PC-9 (cell line): ENCODE measurements around the gene FREM2. TPM values are rescaled to one million over a fixed set of nuclear protein-coding genes. Genes with fewer than 3 reads are reported as not detected.

Experiments
- BruUV-seq: library from RNA; stranded (reverse); fragments of 400-500 nt; replicated peaks from 2 replicates; lab custom pipeline; 2021; lab: Mats Ljungman, UMichigan
- CTCF ChIA-PET: fragments of 300-600 bp; sonication (Branson Sonifier 250); formaldehyde crosslinking; loops from one replicate; lab custom pipeline; 2022; ENCODE audit warnings: antibody characterized with exemption; lab: Charles Lee
- POLR2A ChIA-PET: fragments of 300-600 bp; sonication (Branson Sonifier 250); formaldehyde crosslinking; loops from one replicate; lab custom pipeline; 2022; ENCODE audit warnings: antibody characterized with exemption; ENCODE audit not compliant: unreplicated experiment; lab: Charles Lee
- DNase-seq, 2 experiments: peaks; one replicate each; pipeline versions ENCODE4 v3.0.0 to v3.0.0-alpha.2; 2015 to 2022; ENCODE audit warnings: mixed read lengths in 1 of 2
- H2AFZ ChIP-seq: fragments of 200-600 bp; sonication (generic); 2 replicates; pipeline ENCODE4 v1.8.1; 2017; ENCODE audit warnings: antibody characterized with exemption
- H3F3A ChIP-seq: fragments of 200-600 bp; sonication (generic); 2 replicates; pipeline ENCODE4 v1.8.1; 2017; ENCODE audit warnings: antibody characterized with exemption, mild to moderate bottlenecking, low read depth; ENCODE audit not compliant: insufficient read depth
- H3K27ac ChIP-seq: fragments of 200-600 bp; sonication (generic); 2 replicates; pipeline ENCODE4 v1.6.1; 2016; ENCODE audit warnings: mixed run types
- H3K27me3 ChIP-seq: fragments of 200-600 bp; sonication (generic); 2 replicates; pipeline ENCODE4 v1.6.1; 2016; ENCODE audit warnings: low read depth, mixed run types; ENCODE audit not compliant: insufficient read depth
- H3K36me3 ChIP-seq: fragments of 200-600 bp; sonication (generic); 2 replicates; pipeline ENCODE4 v1.6.1; 2016; ENCODE audit warnings: low read depth, mixed run types
- H3K4me1 ChIP-seq: fragments of 200-600 bp; sonication (generic); replicated peaks from 2 replicates; pipeline ENCODE4 v1.6.1; 2016; ENCODE audit warnings: mixed run types; ENCODE audit not compliant: insufficient read depth
- H3K4me2 ChIP-seq: fragments of 200-600 bp; sonication (generic); 2 replicates; pipeline ENCODE4 v1.6.1; 2017; ENCODE audit warnings: mixed run types
- H3K4me3 ChIP-seq: fragments of 200-600 bp; sonication (generic); 2 replicates; pipeline ENCODE4 v1.6.1; 2016; ENCODE audit warnings: mixed run types
- H3K79me2 ChIP-seq: fragments of 200-600 bp; sonication (generic); 2 replicates; pipeline ENCODE4 v1.6.1; 2017; ENCODE audit warnings: low read depth, mixed run types
- H3K9me2 ChIP-seq: fragments of 200-600 bp; sonication (generic); 2 replicates; pipeline ENCODE4 v1.8.1; 2017; ENCODE audit warnings: mild to moderate bottlenecking; ENCODE audit not compliant: insufficient read depth
- H3K9me3 ChIP-seq: fragments of 200-600 bp; sonication (generic); 2 replicates; pipeline ENCODE4 v1.8.1; 2016; ENCODE audit warnings: low read depth; ENCODE audit not compliant: insufficient read depth
- H4K20me1 ChIP-seq: fragments of 200-600 bp; sonication (generic); 2 replicates; pipeline ENCODE4 v1.8.1; 2017; ENCODE audit not compliant: insufficient read depth
- CTCF ChIP-seq: fragments of 200-600 bp; sonication (generic); conservative IDR thresholded peaks from 2 replicates; pipeline ENCODE4 v1.6.1; 2017; ENCODE audit warnings: mixed run types, antibody characterized with exemption, mild to moderate bottlenecking, moderate library complexity
- EZH2 ChIP-seq: fragments of 200-600 bp; sonication (generic); IDR thresholded peaks from 2 replicates; pipeline ENCODE4 v1.8.0; 2017; ENCODE audit warnings: antibody characterized with exemption, low read depth
- intact Hi-C: fragments of 100-400 bp; cut with micrococcal nuclease; formaldehyde crosslinking; loops from one replicate; pipeline ENCODE4 v1.10.0; 2022; ENCODE audit not compliant: unreplicated experiment
- total RNA-seq: library from RNA; stranded (reverse); gene quantifications from 2 replicates; pipeline ENCODE4 v1.2.3, GENCODE V29; 2021

The FREM2 gene
- total RNA-seq, 1 experiment from 2014 or later = 0.65 TPM

GRCh38 chr13:38766799-38767198 lies 79.9 kb downstream of the FREM2 start:
- Histone ChIP-seq H3K27me3 (no peaks in the 10 kb centered on the region), H3K9me2 (no peaks in the 10 kb centered on the region), H3K4me2 (no peak overlapping the region), H3K9me3 (no peaks in the 10 kb centered on the region), H3K36me3 (no peaks in the 10 kb centered on the region), H2AFZ (no peak overlapping the region), H3K4me1 (0 out of 2 replicates have a peak, but pooled peaks cover 7% of the 10 kb centered on the region), H3K27ac (no peak overlapping the region), H4K20me1 (no peaks in the 10 kb centered on the region), H3K4me3 (no peak overlapping the region), H3K79me2 (no peaks in the 10 kb centered on the region), H3F3A (no peaks in the 10 kb centered on the region)
- ChIA-PET POLR2A (no interaction called here), CTCF (interaction anchor here (0.7 kb wide), 1 partner anchor 148 kb away, joined by 3 read pairs; no protein-coding TSS in a partner anchor)
- TF ChIP-seq EZH2 (no peak), CTCF (no peak)
- intact Hi-C loops = loop anchor here (10.0 kb wide), 1 partner anchor 148 kb away; no protein-coding TSS in a partner anchor
- BruUV-seq = no TSS peak
- DNase-seq = no peak

- no TSS peak for BruUV-seq
- Histone ChIP-seq H3K27ac (no peak overlapping the region), H3K79me2 (no peaks in the 10 kb centered on the region), H3K27me3 (no peaks in the 10 kb centered on the region), H3K9me3 (no peaks in the 10 kb centered on the region), H4K20me1 (no peaks in the 10 kb centered on the region), H3K4me2 (no peak overlapping the region), H3K4me3 (no peak overlapping the region), H3K9me2 (no peaks in the 10 kb centered on the region), H3K4me1 (0 out of 2 replicates have a peak, but pooled peaks cover 7% of the 10 kb centered on the region), H3F3A (no peaks in the 10 kb centered on the region), H2AFZ (no peak overlapping the region), H3K36me3 (no peaks in the 10 kb centered on the region)
- CTCF ChIA-PET = no interaction called here
- no peak for DNase-seq
- intact Hi-C loops = loop anchor here (10.0 kb wide), 1 partner anchor 147 kb away; no protein-coding TSS in a partner anchor
- TF ChIP-seq EZH2 (no peak), CTCF (no peak)
- POLR2A ChIA-PET = no interaction called here
These were observed 80.8 kb downstream of the FREM2 start for GRCh38 chr13:38767506-38768265.

- H3K4me1 ChIP-seq = no peaks in the 10 kb centered on the region
- intact Hi-C loops = loop anchor here (10.0 kb wide), 1 partner anchor 145 kb away; no protein-coding TSS in a partner anchor
- no peak for DNase-seq
- H3K9me3 ChIP-seq = no peaks in the 10 kb centered on the region
- H2AFZ ChIP-seq = no peak overlapping the region
- no peaks in the 10 kb centered on the region for H4K20me1 ChIP-seq
- no peak overlapping the region for H3K27ac ChIP-seq
- no peaks in the 10 kb centered on the region for H3K9me2 ChIP-seq
- CTCF ChIA-PET = no interaction called here
- H3K27me3 ChIP-seq = no peaks in the 10 kb centered on the region
- H3F3A ChIP-seq = no peaks in the 10 kb centered on the region
- POLR2A ChIA-PET = no interaction called here
- H3K4me3 ChIP-seq = no peak overlapping the region
- no peak for TF ChIP-seq CTCF
- H3K79me2 ChIP-seq = no peaks in the 10 kb centered on the region
- H3K36me3 ChIP-seq = no peaks in the 10 kb centered on the region
- peak overlapping the region; percentile 30 for H3K4me2 ChIP-seq
- no TSS peak for BruUV-seq
These were observed 82.6 kb downstream of the FREM2 start for GRCh38 chr13:38769526-38769925.
